Measurements from ENCODE around the gene TMTC2.

GRCh38 chr12:82797480-82797879, 110.8 kb downstream of the TMTC2 start:
- TF ChIP-seq RAD21 (IDR thresholded peaks at IDR 0.05; ENCODE audit: low read depth) (no peak), CREB1 (IDR thresholded peaks at IDR 0.05; ENCODE audit: low read depth) (no peak), FOXM1 (IDR thresholded peaks at IDR 0.05; ENCODE audit: borderline replicate concordance, low read depth) (no peak), TAF1 (IDR thresholded peaks at IDR 0.05; ENCODE audit: low read depth) (no peak), ZBTB7A (IDR thresholded peaks at IDR 0.05; ENCODE audit: low read depth) (no peak), CEBPB (IDR thresholded peaks at IDR 0.05) (no peak), MAX (IDR thresholded peaks at IDR 0.05) (no peak), TCF12 (IDR thresholded peaks at IDR 0.05; ENCODE audit: low read depth) (no peak)
